Glutamatergic neuron (in vitro differentiated cells): Measurements from ENCODE around the gene METTL8. TPM values are rescaled to one million over a fixed set of nuclear protein-coding genes. Genes with fewer than 3 reads are reported as not detected.
"Not testable (repeated sequence)": the region's sequence is repeated elsewhere in the genome, so short reads cannot be mapped to it uniquely, and the experiment has no call there.

Experiments used
- DNase-seq: peaks from one replicate; pipeline ENCODE4 v3.0.0; 2022
- H3K27ac Mint-ChIP-seq: one replicate; pipeline ENCODE4 v1.8.0; 2020; ENCODE audit warnings: mild to moderate bottlenecking, mixed read lengths, inconsistent platforms; ENCODE audit not compliant: unreplicated experiment
- H3K27me3 Mint-ChIP-seq: one replicate; pipeline ENCODE4 v1.8.0; 2020; ENCODE audit warnings: mild to moderate bottlenecking, moderate library complexity, mixed read lengths, inconsistent platforms; ENCODE audit not compliant: unreplicated experiment
- H3K36me3 Mint-ChIP-seq: one replicate; pipeline ENCODE4 v1.8.0; 2020; ENCODE audit warnings: mild to moderate bottlenecking, mixed read lengths, inconsistent platforms; ENCODE audit not compliant: unreplicated experiment
- H3K4me1 Mint-ChIP-seq: one replicate; pipeline ENCODE4 v1.8.0; 2020; ENCODE audit warnings: mild to moderate bottlenecking, low read depth, mixed read lengths, inconsistent platforms; ENCODE audit not compliant: unreplicated experiment
- H3K4me3 Mint-ChIP-seq: one replicate; pipeline ENCODE4 v1.8.0; 2020; ENCODE audit warnings: mild to moderate bottlenecking, mixed read lengths, inconsistent platforms; ENCODE audit not compliant: unreplicated experiment
- H3K9me3 Mint-ChIP-seq: one replicate; pipeline ENCODE4 v1.8.0; 2020; ENCODE audit warnings: mild to moderate bottlenecking, moderate library complexity, mixed read lengths, inconsistent platforms; ENCODE audit not compliant: unreplicated experiment
- total RNA-seq: library from RNA; stranded (reverse); fragmentation: NEBNext Ultra II Directional; extraction: Animal tissue kit (Norgen Biotek cat#: 25700); gene quantifications from one replicate; pipeline ENCODE4 v1.2.1, GENCODE V29; 2021; ENCODE audit not compliant: unreplicated experiment
- TF ChIP-seq, protein P1 (sequence below): fragments of 200-600 bp; sonication (generic); IDR thresholded peaks from one replicate; pipeline ENCODE4 v1.5.0; 2021; ENCODE audit not compliant: partially characterized antibody, unreplicated experiment

Gene METTL8
- total RNA-seq, 1 donor from 2014 or later: 10.9 TPM

DNA sequence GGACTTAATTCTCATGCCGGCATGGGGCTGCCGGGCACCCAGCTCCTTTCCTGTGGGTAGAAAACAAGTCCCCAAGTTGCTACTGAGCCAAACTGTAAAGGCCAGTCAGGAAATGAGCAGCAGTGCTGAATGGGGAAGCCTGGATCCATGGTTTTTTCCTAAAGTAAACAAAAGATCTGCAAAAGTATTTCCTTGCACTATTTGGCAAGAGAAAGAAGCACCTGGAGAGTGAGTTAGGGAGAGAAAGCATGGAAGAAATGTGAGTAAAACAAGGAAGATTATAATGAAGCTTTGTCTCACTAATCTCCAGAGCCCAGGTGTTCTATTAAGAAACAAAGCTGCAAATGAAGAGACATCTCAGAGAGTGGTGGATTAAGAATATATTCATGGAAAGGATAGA, 117.6 kb downstream of the METTL8 start:
- no peak for DNase-seq
- Mint-ChIP-seq H3K4me1 (peaks cover 21% of the 10 kb centered on the region), H3K4me3 (no peak overlapping the region), H3K27ac (no peak overlapping the region), H3K36me3 (peaks cover 12% of the 10 kb centered on the region), H3K27me3 (peaks cover 3% of the 10 kb centered on the region), H3K9me3 (peaks cover 5% of the 10 kb centered on the region)
- TF ChIP-seq, protein P1, sequence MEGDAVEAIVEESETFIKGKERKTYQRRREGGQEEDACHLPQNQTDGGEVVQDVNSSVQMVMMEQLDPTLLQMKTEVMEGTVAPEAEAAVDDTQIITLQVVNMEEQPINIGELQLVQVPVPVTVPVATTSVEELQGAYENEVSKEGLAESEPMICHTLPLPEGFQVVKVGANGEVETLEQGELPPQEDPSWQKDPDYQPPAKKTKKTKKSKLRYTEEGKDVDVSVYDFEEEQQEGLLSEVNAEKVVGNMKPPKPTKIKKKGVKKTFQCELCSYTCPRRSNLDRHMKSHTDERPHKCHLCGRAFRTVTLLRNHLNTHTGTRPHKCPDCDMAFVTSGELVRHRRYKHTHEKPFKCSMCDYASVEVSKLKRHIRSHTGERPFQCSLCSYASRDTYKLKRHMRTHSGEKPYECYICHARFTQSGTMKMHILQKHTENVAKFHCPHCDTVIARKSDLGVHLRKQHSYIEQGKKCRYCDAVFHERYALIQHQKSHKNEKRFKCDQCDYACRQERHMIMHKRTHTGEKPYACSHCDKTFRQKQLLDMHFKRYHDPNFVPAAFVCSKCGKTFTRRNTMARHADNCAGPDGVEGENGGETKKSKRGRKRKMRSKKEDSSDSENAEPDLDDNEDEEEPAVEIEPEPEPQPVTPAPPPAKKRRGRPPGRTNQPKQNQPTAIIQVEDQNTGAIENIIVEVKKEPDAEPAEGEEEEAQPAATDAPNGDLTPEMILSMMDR: no peak

DNA sequence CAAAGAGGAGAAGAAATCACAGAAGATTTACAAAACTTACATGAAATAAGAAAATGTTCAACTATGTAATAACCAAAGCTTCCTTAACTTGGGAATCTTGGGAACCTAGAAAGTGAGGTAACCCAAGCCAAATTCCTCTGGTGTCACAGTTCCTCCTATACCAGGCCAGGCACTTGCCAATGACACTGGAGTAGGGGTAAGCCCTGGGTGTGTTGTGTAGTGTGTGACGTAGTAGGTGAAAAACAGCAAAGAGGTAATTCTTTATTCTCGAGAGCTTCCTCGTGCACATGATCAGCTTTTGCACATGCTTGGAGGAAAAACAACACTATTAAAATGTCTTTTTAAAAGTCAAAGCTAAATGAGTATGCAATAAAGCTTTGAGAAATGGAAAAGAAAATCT, 118.0 kb downstream of the METTL8 start:
- Mint-ChIP-seq H3K4me1 (peaks cover 21% of the 10 kb centered on the region), H3K27me3 (peaks cover 3% of the 10 kb centered on the region), H3K27ac (no peak overlapping the region), H3K4me3 (no peak overlapping the region), H3K36me3 (peaks cover 16% of the 10 kb centered on the region), H3K9me3 (peaks cover 9% of the 10 kb centered on the region)
- TF ChIP-seq, protein P1: no peak
- no peak for DNase-seq

DNA sequence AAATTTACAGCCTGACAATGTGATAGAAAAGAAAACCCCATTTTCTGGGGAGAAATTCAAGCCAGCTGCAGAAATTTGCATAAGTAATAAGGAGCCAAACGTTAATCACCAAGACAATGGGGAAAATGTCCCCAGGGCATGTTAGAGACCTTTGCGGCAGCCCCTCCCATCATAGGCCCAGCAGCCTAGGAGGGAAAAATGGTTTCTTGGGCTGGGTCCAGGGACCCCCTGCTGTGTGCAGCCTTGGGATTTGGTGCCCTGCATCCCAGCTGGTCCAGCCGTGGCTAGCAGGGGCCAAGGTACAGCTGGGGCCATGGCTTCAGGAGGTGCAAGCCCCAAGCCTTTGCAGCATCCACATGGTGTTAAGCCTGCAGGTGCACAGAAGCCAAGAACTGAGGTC, 121.6 kb downstream of the METTL8 start:
- H3K27ac Mint-ChIP-seq, H3K27me3 Mint-ChIP-seq: not testable (repeated sequence)

DNA sequence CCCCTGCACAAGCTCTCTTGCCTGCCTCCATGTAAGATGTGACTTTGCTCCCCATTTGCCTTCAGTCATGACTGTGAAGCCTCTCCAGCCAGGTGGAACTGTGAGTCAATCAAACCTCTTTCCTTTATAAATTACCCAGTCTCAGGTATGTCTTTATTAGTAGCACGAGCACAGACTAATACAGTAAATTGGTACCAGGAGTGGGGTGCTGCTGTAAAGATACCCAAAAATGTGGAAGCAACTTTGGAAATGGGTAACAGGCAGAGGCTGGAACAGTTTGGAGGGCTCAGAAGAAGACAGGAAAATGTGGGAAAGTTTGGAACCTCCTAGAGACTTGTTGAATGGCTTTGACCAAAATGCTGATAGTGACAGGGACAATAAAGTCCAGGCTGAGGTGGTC, 122.2 kb downstream of the METTL8 start:
- H3K9me3 Mint-ChIP-seq, H3K27me3 Mint-ChIP-seq, H3K4me1 Mint-ChIP-seq, H3K27ac Mint-ChIP-seq, DNase-seq, H3K4me3 Mint-ChIP-seq: not testable (repeated sequence)
- peaks cover 18% of the 10 kb centered on the region for H3K36me3 Mint-ChIP-seq

More for the DNA sequence above, 121.6 kb downstream of the METTL8 start:
- not testable (repeated sequence) for H3K9me3 Mint-ChIP-seq, H3K4me1 Mint-ChIP-seq, H3K4me3 Mint-ChIP-seq, DNase-seq
- H3K36me3 Mint-ChIP-seq: peaks cover 18% of the 10 kb centered on the region

DNA sequence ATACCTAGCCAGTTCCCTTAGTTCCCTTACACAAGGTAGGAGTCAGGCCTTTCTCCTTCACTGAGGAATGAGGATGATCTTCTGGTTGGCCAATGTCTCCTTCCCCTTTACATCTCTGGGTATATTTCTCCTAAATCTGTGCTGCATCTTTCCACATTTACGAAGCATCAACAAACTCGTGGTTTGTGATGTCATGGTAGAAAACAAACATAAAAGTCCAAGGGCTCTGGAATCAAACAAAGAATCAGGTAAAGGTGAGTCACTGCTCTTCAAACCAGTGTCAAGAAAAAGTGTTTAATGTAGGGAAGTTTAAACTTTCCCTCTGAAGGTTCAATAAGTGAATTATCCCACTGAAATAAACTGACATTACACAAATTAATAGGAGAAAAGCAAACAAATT, 122.9 kb downstream of the METTL8 start:
- TF ChIP-seq, protein P1: no peak
- Mint-ChIP-seq H3K9me3 (peaks cover 9% of the 10 kb centered on the region), H3K36me3 (peaks cover 18% of the 10 kb centered on the region), H3K4me3 (no peak overlapping the region), H3K27ac (no peak overlapping the region), H3K27me3 (peaks cover 3% of the 10 kb centered on the region), H3K4me1 (no peaks in the 10 kb centered on the region)
- no peak for DNase-seq

DNA sequence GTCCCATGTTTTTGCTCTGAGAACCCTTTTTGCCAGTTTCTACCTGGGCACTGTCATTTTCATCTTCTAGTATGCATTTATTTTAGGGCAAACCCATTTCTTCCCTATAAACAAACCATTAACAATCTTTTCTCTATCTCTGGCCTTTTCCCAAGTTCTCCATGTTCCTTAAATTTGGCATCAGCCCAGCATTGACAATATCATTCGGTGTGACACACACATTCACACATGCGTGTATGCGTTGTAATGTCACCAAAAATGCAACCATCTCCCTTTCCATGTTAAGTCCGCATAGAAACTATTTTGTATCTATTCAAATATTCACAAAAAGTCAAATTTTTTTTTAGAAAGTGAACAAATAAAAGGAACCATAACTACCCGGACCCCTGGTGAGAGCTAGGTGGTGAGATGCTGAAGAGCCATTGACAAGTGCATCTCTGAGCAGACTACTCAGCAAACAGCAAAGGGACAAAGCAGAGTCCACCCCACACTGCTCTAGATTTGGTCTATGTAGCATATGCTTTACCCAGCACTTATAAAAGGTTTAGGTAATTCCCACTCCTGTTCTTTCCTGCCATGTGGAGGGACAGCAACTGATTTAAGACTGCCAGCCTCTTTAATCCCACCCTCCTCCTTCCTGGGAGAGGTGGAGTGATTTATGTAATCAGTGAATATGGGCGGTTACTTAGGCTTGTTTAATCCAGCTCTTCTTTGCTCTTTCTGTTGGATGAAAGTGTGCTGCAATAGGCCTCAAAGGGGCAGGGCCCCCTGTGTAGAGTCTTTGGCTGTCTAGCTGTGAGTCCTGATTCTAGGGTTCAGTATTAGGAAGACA, 124.1 kb downstream of the METTL8 start:
- no peaks in the 10 kb centered on the region for H3K4me1 Mint-ChIP-seq
- peaks cover 3% of the 10 kb centered on the region for H3K27me3 Mint-ChIP-seq
- H3K36me3 Mint-ChIP-seq: peaks cover 18% of the 10 kb centered on the region
- no peak overlapping the region for H3K27ac Mint-ChIP-seq
- no peak overlapping the region for H3K4me3 Mint-ChIP-seq
- TF ChIP-seq, protein P1: no peak
- peaks cover 9% of the 10 kb centered on the region for H3K9me3 Mint-ChIP-seq
- DNase-seq: no peak
